B cell (primary cell): Measurements from ENCODE around the gene TEX264. TPM values are rescaled to one million over a fixed set of nuclear protein-coding genes. Genes with fewer than 3 reads are reported as not detected.
A peak's percentile ranks its signal among the peaks of the same experiment; 100 is the strongest.

Source experiments
- ATAC-seq: fragments of 200-7000 bp; cut with Tn5 transposase; one replicate; pipeline ENCODE4 v1.10.0; 2021; ENCODE audit warnings: low read depth, mild to moderate bottlenecking, moderate number of reproducible peaks, moderate library complexity
- CTCF ChIA-PET: fragments of 350-600 bp; sonication (Branson Sonifier 250); formaldehyde crosslinking; loops from one replicate; lab custom pipeline; 2021; ENCODE audit warnings: antibody characterized with exemption, inconsistent platforms; lab: Charles Lee
- POLR2A ChIA-PET: fragments of 350-600 bp; sonication (Branson Sonifier 250); formaldehyde crosslinking; loops from one replicate; lab custom pipeline; 2021; ENCODE audit warnings: antibody characterized with exemption; lab: Charles Lee
- DNase-seq: peaks from one replicate; pipeline ENCODE4 v3.0.0; 2013
- H2AFZ ChIP-seq: 2 replicates; pipeline ENCODE4 v1.6.1; 2012; ENCODE audit warnings: mild to moderate bottlenecking, low read depth, low read length; ENCODE audit not compliant: insufficient read depth, poor library complexity, severe bottlenecking
- H3K27ac ChIP-seq, 2 donors: 1 replicate in 1 of 2; 2 replicates in 1 of 2; pipeline ENCODE4 v1.5.1; 2012 to 2013; ENCODE audit warnings: low read length in 2 of 2, mild to moderate bottlenecking in 2 of 2, moderate library complexity in 1 of 2
- H3K27me3 ChIP-seq, 4 experiments: fragments of 200-600 bp in 1 of 4; sonication (generic) in 1 of 4; replicated peaks in 1 of 4; 1 replicate in 2 of 4; 2 replicates in 2 of 4; pipeline versions ENCODE4 v1.6.1 to v1.7.0; 2013 to 2016; ENCODE audit warnings: low read length in 3 of 4, mild to moderate bottlenecking in 2 of 4, mixed read lengths in 1 of 4, moderate library complexity in 1 of 4; ENCODE audit not compliant: insufficient read depth in 4 of 4, control insufficient read depth in 3 of 4; ENCODE audit errors: control extremely low read depth in 1 of 4
- H3K36me3 ChIP-seq, 2 experiments: replicated peaks in 1 of 2; 1 replicate in 1 of 2; 2 replicates in 1 of 2; pipeline versions ENCODE4 v1.6.1 to v1.7.1; 2013; ENCODE audit warnings: low read length in 1 of 2; ENCODE audit not compliant: insufficient read depth in 2 of 2, control insufficient read depth in 1 of 2; ENCODE audit errors: control extremely low read depth in 1 of 2, extremely low read depth in 1 of 2
- H3K4me1 ChIP-seq, 2 donors: fragments of 200-600 bp in 1 of 2; sonication (generic) in 1 of 2; 1 replicate in 1 of 2; 2 replicates in 1 of 2; pipeline versions ENCODE4 v1.5.1 to v1.6.1; 2013 to 2017; ENCODE audit warnings: low read length in 2 of 2; ENCODE audit not compliant: control insufficient read depth in 2 of 2, insufficient read depth in 2 of 2
- H3K4me2 ChIP-seq: replicated peaks from 2 replicates; pipeline ENCODE3; 2012; ENCODE audit warnings: mild to moderate bottlenecking, low read depth, low read length; ENCODE audit not compliant: poor library complexity, severe bottlenecking
- H3K4me3 ChIP-seq, 5 experiments: fragments of 200-600 bp in 1 of 5; sonication (generic) in 1 of 5; 1 replicate in 3 of 5; 2 replicates in 2 of 5; pipeline versions ENCODE4 v1.5.1 to v1.7.0; 2011 to 2016; ENCODE audit warnings: low read length in 4 of 5, mild to moderate bottlenecking in 4 of 5, low read depth in 2 of 5, control low read depth in 1 of 5, moderate library complexity in 1 of 5; ENCODE audit not compliant: insufficient read depth in 1 of 5; ENCODE audit errors: control extremely low read depth in 1 of 5, extremely low read depth in 1 of 5
- H3K79me2 ChIP-seq: fragments of 200-600 bp; sonication (generic); one replicate; pipeline ENCODE4 v1.6.0; 2016; ENCODE audit warnings: low read length; ENCODE audit not compliant: control insufficient read depth, insufficient read depth
- H3K9ac ChIP-seq: fragments of 200-600 bp; sonication (generic); 2 replicates; pipeline ENCODE4 v1.6.1; 2017; ENCODE audit warnings: mild to moderate bottlenecking, low read length, moderate library complexity
- H3K9me3 ChIP-seq, 3 donors: one replicate each; pipeline versions ENCODE4 v1.6.1 to v1.7.1; 2013; ENCODE audit warnings: low read length in 2 of 3; ENCODE audit not compliant: control insufficient read depth in 2 of 3, insufficient read depth in 1 of 3; ENCODE audit errors: control extremely low read depth in 1 of 3
- H4K20me1 ChIP-seq: 2 replicates; pipeline ENCODE4 v1.6.0; 2012; ENCODE audit warnings: mild to moderate bottlenecking, low read length; ENCODE audit not compliant: insufficient read depth, control insufficient read depth, poor library complexity, severe bottlenecking
- H3K27ac Mint-ChIP-seq: one replicate; pipeline ENCODE4 v1.8.0; 2021; ENCODE audit warnings: mixed read lengths
- H3K27me3 Mint-ChIP-seq: one replicate; pipeline ENCODE4 v1.8.0; 2021; ENCODE audit warnings: mixed read lengths
- H3K4me1 Mint-ChIP-seq: one replicate; pipeline ENCODE4 v1.8.0; 2021; ENCODE audit warnings: mixed read lengths
- H3K4me3 Mint-ChIP-seq: one replicate; pipeline ENCODE4 v1.8.0; 2021; ENCODE audit warnings: mixed read lengths
- H3K9me3 Mint-ChIP-seq: one replicate; pipeline ENCODE4 v1.8.0; 2022; ENCODE audit warnings: mixed read lengths; ENCODE audit not compliant: insufficient read depth
- CTCF ChIP-seq: fragments of 200-600 bp; IDR thresholded peaks from one replicate; pipeline ENCODE4 v1.8.0; 2022; ENCODE audit warnings: antibody characterized with exemption, mild to moderate bottlenecking
- EZH2 ChIP-seq: IDR thresholded peaks from 2 replicates; pipeline ENCODE4 v1.6.1; 2012; ENCODE audit warnings: borderline replicate concordance, low read depth, mild to moderate bottlenecking, moderate library complexity, low read length; ENCODE audit not compliant: insufficient read depth, poor library complexity, severe bottlenecking
- WGBS: methylation state at CpG from one replicate; pipeline ENCODE4 v1.1.5; 2013; ENCODE audit warnings: missing lambda C conversion rate; ENCODE audit not compliant: insufficient coverage; 5-methylcytosine and 5-hydroxymethylcytosine counted together
- intact Hi-C: fragments of 100-400 bp; cut with micrococcal nuclease; formaldehyde crosslinking; loops from one replicate; pipeline ENCODE4 v1.10.0; 2022
- polyA minus RNA-seq: library from RNA; depleted of rRNA, polyadenylated mRNA; stranded (reverse); fragments of >200 nt; gene quantifications from 2 replicates; pipeline ENCODE4 v1.2.3, GENCODE V29; 2012
- polyA plus RNA-seq: library from polyadenylated mRNA; depleted of rRNA; stranded (reverse); fragments of >200 nt; gene quantifications from 2 replicates; pipeline ENCODE4 v1.2.3, GENCODE V29; 2012
- total RNA-seq, 2 donors: library from RNA; stranded (reverse); fragments of 120-200 nt in 1 of 2; gene quantifications; 1 replicate in 1 of 2; 2 replicates in 1 of 2; pipeline versions ENCODE4 v1.2.3 to v1.2.4, GENCODE V29; 2013 to 2022

The TEX264 gene
- total RNA-seq, result 31.8 and 39.1 TPM in 2 replicates
- total RNA-seq (2013), result 46.5 TPM
- polyA plus RNA-seq, result 66.6 and 79.7 TPM in 2 replicates
- 56.8 and 63.0 TPM in 2 replicates for polyA minus RNA-seq

- ChIA-PET POLR2A (interaction anchor here (0.9 to 3.4 kb wide), 5 partner anchors 11 to 286 kb away, joined by 3 to 35 read pairs (median 4); partner anchors contain the start of genes DCAF1 and MANF), CTCF (interaction anchor here (1.2 to 10.1 kb wide), 7 partner anchors 10 to 1055 kb away, joined by 4 to 190 read pairs (median 5); partner anchors contain the start of gene DCAF1)
- H3K4me3 ChIP-seq, result peak within 1 kb of the TSS; percentile 46 to 99 (median 96)
- Mint-ChIP-seq H3K27ac (peak within 1 kb of the TSS; percentile 92), H3K9me3 (no peaks in the 10 kb centered on the region), H3K4me3 (peak within 1 kb of the TSS; percentile 91), H3K27me3 (no peaks in the 10 kb centered on the region), H3K4me1 (peaks cover 61% of the 10 kb centered on the region)
- peak within 1 kb of the TSS; percentile 96 for H3K4me2 ChIP-seq
- TF ChIP-seq CTCF (no peak), EZH2 (no peak)
- H3K27me3 ChIP-seq, result no peaks in the 10 kb centered on the region
- under 1% methylated on average over 80 of the region's 81 CpGs for WGBS
- peaks cover 19% of the 10 kb centered on the region for H4K20me1 ChIP-seq
- peak within 1 kb of the TSS; percentile 81 to 85 for H3K27ac ChIP-seq
- peaks cover 0 to 14% of the 10 kb centered on the region in 2 experiments for H3K36me3 ChIP-seq
- H3K4me1 ChIP-seq, result peaks cover 25 to 55% of the 10 kb centered on the region in 2 donors
- H3K79me2 ChIP-seq, result peaks cover 31% of the 10 kb centered on the region
- ATAC-seq (peak; percentile 85), DNase-seq (peak; percentile 97)
- H3K9ac ChIP-seq, result peak within 1 kb of the TSS; percentile 91
- intact Hi-C loops, result loop anchor here (1.0 to 5.0 kb wide), 7 partner anchors 11 to 1226 kb away; partner anchors contain the start of genes DCAF1, HEMK1, MANF and STIMATE
- H3K9me3 ChIP-seq, result no peaks in the 10 kb centered on the region
- peak within 1 kb of the TSS; percentile 95 for H2AFZ ChIP-seq
Observed at GRCh38 chr3:51670823-51671733, at the start of gene TEX264. Gene TEX264, plus strand, starts transcription at chr3:51671252. Its CDS starts 3,053 bp downstream, at chr3:51674305.
